Endothelial cell of umbilical vein (primary cell): ENCODE results near the gene DNAH1. TPM values are rescaled to one million over a fixed set of nuclear protein-coding genes. Genes with fewer than 3 reads are reported as not detected.

ENCODE experiments used
- BruUV-seq: library from RNA; stranded (reverse); fragments of 400-500 nt; replicated peaks from 2 replicates; lab custom pipeline; 2021; lab: Mats Ljungman, UMichigan
- CTCF ChIA-PET: fragments of 300-600, 350-600 bp; sonication (Branson Sonifier 250); formaldehyde crosslinking; loops from one replicate; lab custom pipeline; 2021; ENCODE audit warnings: antibody characterized with exemption, inconsistent platforms; lab: Charles Lee
- POLR2A ChIA-PET: fragments of 300-600, 350-600 bp; sonication (Branson Sonifier 250); formaldehyde crosslinking; loops from one replicate; lab custom pipeline; 2021; ENCODE audit warnings: antibody characterized with exemption, inconsistent platforms; lab: Charles Lee
- DNase-seq: peaks from one replicate; pipeline ENCODE4 v3.0.0-alpha.2; 2011; ENCODE audit warnings: low read depth, low spot score
- FAIRE-seq: peaks from 2 replicates; lab custom pipeline; 2011; peaks lifted over from hg19 to GRCh38; lab: Jason Lieb, UNC
- H2AFZ ChIP-seq: 2 replicates; pipeline ENCODE4 v1.6.0; 2012; ENCODE audit warnings: low read depth, low read length, control low read depth, inconsistent platforms
- H3K27ac ChIP-seq: 2 replicates; pipeline ENCODE4 v1.5.1; 2011; ENCODE audit warnings: low read depth, mild to moderate bottlenecking, control low read depth, low read length, moderate library complexity; ENCODE audit not compliant: insufficient read depth
- H3K27me3 ChIP-seq, 2 experiments: 2 replicates each; pipeline versions ENCODE4 v1.6.0 to v1.6.1; 2011; ENCODE audit warnings: low read length in 2 of 2, mixed read lengths in 1 of 2; ENCODE audit not compliant: control insufficient read depth in 2 of 2, insufficient read depth in 2 of 2
- H3K36me3 ChIP-seq, 2 experiments: 2 replicates in 1 of 2; 3 replicates in 1 of 2; pipeline ENCODE4 v1.5.1; 2011; ENCODE audit warnings: low read length in 2 of 2, mild to moderate bottlenecking in 1 of 2, moderate library complexity in 1 of 2; ENCODE audit not compliant: control insufficient read depth in 2 of 2, insufficient read depth in 2 of 2; ENCODE audit errors: extremely low read depth in 1 of 2
- H3K4me1 ChIP-seq: 3 replicates; pipeline ENCODE4 v1.5.1; 2011; ENCODE audit warnings: mild to moderate bottlenecking, low read length; ENCODE audit not compliant: control insufficient read depth, insufficient read depth; ENCODE audit errors: extremely low read depth
- H3K4me2 ChIP-seq: 2 replicates; pipeline ENCODE4 v1.6.1; 2011; ENCODE audit warnings: low read length, control low read depth, mixed read lengths; ENCODE audit not compliant: insufficient read depth
- H3K4me3 ChIP-seq, 3 experiments: fragments of 200-600 bp in 1 of 3; sonication (generic), shearing (Covaris generic) in 1 of 3; replicated peaks in 1 of 3; 2 replicates each; pipeline ENCODE4 v1.5.1; 2011 to 2016; ENCODE audit warnings: control low read depth in 3 of 3, low read length in 3 of 3, mild to moderate bottlenecking in 2 of 3, inconsistent platforms in 1 of 3, low read depth in 1 of 3, moderate library complexity in 1 of 3; ENCODE audit not compliant: insufficient read depth in 1 of 3
- H3K79me2 ChIP-seq: 2 replicates; pipeline ENCODE4 v1.6.0; 2012; ENCODE audit warnings: low read length, inconsistent platforms; ENCODE audit not compliant: control insufficient read depth, insufficient read depth
- H3K9ac ChIP-seq: replicated peaks from 2 replicates; pipeline ENCODE3; 2011; ENCODE audit warnings: low read length, control low read depth; ENCODE audit not compliant: insufficient read depth; ENCODE audit errors: extremely low read depth
- H3K9me1 ChIP-seq: replicated peaks from 3 replicates; pipeline ENCODE4 v1.6.0; 2011; ENCODE audit warnings: mild to moderate bottlenecking, low read length; ENCODE audit not compliant: control insufficient read depth, insufficient read depth; ENCODE audit errors: extremely low read depth
- H3K9me3 ChIP-seq: replicated peaks from 2 replicates; pipeline ENCODE4 v1.5.1; 2012; ENCODE audit warnings: low read length, inconsistent platforms; ENCODE audit not compliant: control insufficient read depth, insufficient read depth
- H4K20me1 ChIP-seq: replicated peaks from 2 replicates; pipeline ENCODE3; 2011; ENCODE audit warnings: mild to moderate bottlenecking, low read length; ENCODE audit not compliant: control insufficient read depth, insufficient read depth; ENCODE audit errors: extremely low read depth
- CTCF ChIP-seq, 2 donors: IDR thresholded peaks; 1 replicate in 1 of 2; 2 replicates in 1 of 2; pipeline ENCODE4 v1.5.1; 2011; ENCODE audit warnings: low read length in 2 of 2, mild to moderate bottlenecking in 2 of 2, moderate library complexity in 2 of 2, control low read depth in 1 of 2, inconsistent platforms in 1 of 2, low read depth in 1 of 2; ENCODE audit not compliant: insufficient read depth in 1 of 2; ENCODE audit errors: extremely low read depth in 1 of 2
- EZH2 ChIP-seq: IDR thresholded peaks from 2 replicates; pipeline ENCODE4 v1.6.1; 2012; ENCODE audit warnings: borderline replicate concordance, low read depth, mild to moderate bottlenecking, moderate library complexity, low read length, inconsistent platforms; ENCODE audit not compliant: severe bottlenecking
- FOS ChIP-seq: IDR thresholded peaks from 2 replicates; pipeline ENCODE4 v1.6.1; 2011; ENCODE audit warnings: mild to moderate bottlenecking, low read length, moderate library complexity, borderline replicate concordance; ENCODE audit not compliant: insufficient read depth
- GATA2 ChIP-seq: IDR thresholded peaks from 2 replicates; pipeline ENCODE4 v1.7.0; 2011; ENCODE audit warnings: low read depth, mild to moderate bottlenecking, moderate library complexity, mixed read lengths, low read length; ENCODE audit not compliant: insufficient read length, insufficient read depth
- JUN ChIP-seq: IDR thresholded peaks from 2 replicates; pipeline ENCODE4 v1.6.1; 2011; ENCODE audit warnings: borderline replicate concordance, low read depth; ENCODE audit not compliant: insufficient read length, insufficient read depth
- MAX ChIP-seq: IDR thresholded peaks from 2 replicates; pipeline ENCODE4 v1.6.1; 2011; ENCODE audit not compliant: insufficient read depth, insufficient read length
- MYC ChIP-seq: IDR thresholded peaks from one replicate; pipeline ENCODE4 v1.6.1; 2011; ENCODE audit warnings: mild to moderate bottlenecking, low read depth, low read length
- POLR2A ChIP-seq: IDR thresholded peaks from 2 replicates; pipeline ENCODE4 v1.6.1; 2012; ENCODE audit warnings: low read depth, mild to moderate bottlenecking, control low read depth, low read length
- POLR2AphosphoS5 ChIP-seq: IDR thresholded peaks from 2 replicates; pipeline ENCODE4 v1.6.1; 2012; ENCODE audit warnings: low read depth, mild to moderate bottlenecking, control low read depth, low read length, moderate library complexity; ENCODE audit not compliant: insufficient read depth
- dilution Hi-C: fragments of 300-500 bp; cut with MboI; formaldehyde crosslinking; loops from one replicate; pipeline ENCODE4 v1.15.0; 2019; ENCODE audit warnings: low sequenced_read_pairs; ENCODE audit not compliant: extremely low pct_ligation_motif_present
- intact Hi-C: fragments of 100-400 bp; cut with micrococcal nuclease; formaldehyde crosslinking; loops from one replicate; pipeline ENCODE4 v1.10.0; 2022
- polyA plus RNA-seq, 4 experiments: library from polyadenylated mRNA; depleted of rRNA in 3 of 4; stranded (reverse) in 3 of 4; unstranded in 1 of 4; fragments of >200 nt; gene quantifications; 2 replicates each; pipeline versions ENCODE4 v1.2.1 to v1.2.3, GENCODE V29; 2011 to 2012; ENCODE audit warnings: missing spikeins in 1 of 4
- total RNA-seq: library from RNA; stranded (reverse); gene quantifications from 2 replicates; pipeline ENCODE4 v1.2.3, GENCODE V29; 2021

Gene DNAH1
- total and polyA plus RNA-seq, 2 donors (not counting 3 experiments of a cell fraction or from before 2014, with no cell fraction given), result 5.8 to 6.0 TPM

- FAIRE-seq (peak; percentile 94), DNase-seq (peak; percentile 69)
- Histone ChIP-seq H3K4me3 (peak within 1 kb of the TSS in 1 of 3 experiments; percentile 31), H3K4me1 (peaks cover 5% of the 10 kb centered on the region), H3K79me2 (no peaks in the 10 kb centered on the region), H2AFZ (no peak within 1 kb of the TSS), H3K4me2 (no peak within 1 kb of the TSS), H3K9me3 (no peaks in the 10 kb centered on the region), H3K36me3 (peaks cover 0 to 4% of the 10 kb centered on the region in 2 experiments), H3K27ac (no peak within 1 kb of the TSS), H3K27me3 (no peaks in the 10 kb centered on the region), H3K9me1 (no peaks in the 10 kb centered on the region), H4K20me1 (no peaks in the 10 kb centered on the region), H3K9ac (no peak within 1 kb of the TSS)
- intact Hi-C loops, result loop anchor here (5.0 kb wide), 1 partner anchor 208 kb away; the partner anchor contains the start of gene TWF2
- POLR2A ChIA-PET, result interaction anchor here (0.9 kb wide), 1 partner anchor 47 kb away, joined by 9 read pairs; no protein-coding TSS in a partner anchor
- CTCF ChIA-PET, result interaction anchor here (1.5 to 7.2 kb wide), 5 partner anchors 8 to 186 kb away, joined by 4 to 243 read pairs (median 26); no protein-coding TSS in a partner anchor
- TF ChIP-seq GATA2 (no peak), EZH2 (no peak), CTCF (IDR thresholded peaks at IDR 0.05; ENCODE audit: extremely low read depth in 1 of 2, insufficient read depth in 1 of 2, low read depth in 1 of 2, low read length in 2 of 2) (peak; percentile 50 to 81), FOS (no peak), MYC (no peak), POLR2AphosphoS5 (peak; percentile 33), JUN (no peak), MAX (no peak), POLR2A (peak; percentile 47)
- no TSS peak for BruUV-seq
- dilution Hi-C loops, result no loop called here
Observed at GRCh38 chr3:52444860-52445793, 129.0 kb downstream of the DNAH1 start, which contains the start of gene SEMA3G. Gene SEMA3G (minus strand): TSS chr3:52445103. CDS start chr3:52445027, 76 bp downstream.
